HCT116 (cell line): ENCODE measurements around the gene SYCP2.

Experiments used
- EZH2 ChIP-seq: fragments of 200-600 bp; sonication (generic); IDR thresholded peaks from 2 replicates; pipeline ENCODE4 v1.6.1; 2017; ENCODE audit warnings: antibody characterized with exemption, mixed run types
- EZH2phosphoT487 ChIP-seq: fragments of 200-600 bp; IDR thresholded peaks from 2 replicates; pipeline ENCODE4 v1.6.1; 2018; ENCODE audit warnings: antibody characterized with exemption, borderline replicate concordance
- POLR2A ChIP-seq: IDR thresholded peaks from 2 replicates; pipeline ENCODE4 v1.7.0; 2011; ENCODE audit warnings: borderline replicate concordance; ENCODE audit not compliant: insufficient read depth, insufficient read length; ENCODE audit errors: extremely low read depth
- POLR2AphosphoS5 ChIP-seq: IDR thresholded peaks from 2 replicates; pipeline ENCODE4 v1.6.1; 2011; ENCODE audit warnings: mild to moderate bottlenecking, low read depth, low read length, moderate library complexity
- RAD21 ChIP-seq: IDR thresholded peaks from 2 replicates; pipeline ENCODE4 v1.6.1; 2012; ENCODE audit warnings: low read depth, mild to moderate bottlenecking
- SIN3A ChIP-seq: IDR thresholded peaks from 2 replicates; pipeline ENCODE4 v1.6.1; 2012; ENCODE audit warnings: low read depth
- SP1 ChIP-seq: IDR thresholded peaks from 2 replicates; pipeline ENCODE4 v1.6.1; 2012; ENCODE audit warnings: low read depth
- TCF7L2 ChIP-seq: IDR thresholded peaks from 2 replicates; pipeline ENCODE4 v1.7.0; 2011; ENCODE audit warnings: borderline replicate concordance, inconsistent platforms; ENCODE audit not compliant: insufficient read depth, insufficient read length; ENCODE audit errors: extremely low read depth
- TF ChIP-seq, protein P1 (sequence below), 3 experiments: fragments of 200-600 bp in 1 of 3; sonication (generic) in 1 of 3; IDR thresholded peaks in 2 of 3; conservative IDR thresholded peaks in 1 of 3; 2 replicates each; pipeline ENCODE4 v1.5.1; 2012 to 2017; ENCODE audit warnings: low read depth in 2 of 3, low read length in 2 of 3, antibody characterized with exemption in 1 of 3, borderline replicate concordance in 1 of 3, control low read depth in 1 of 3, mild to moderate bottlenecking in 1 of 3, mixed read lengths in 1 of 3, mixed run types in 1 of 3, moderate library complexity in 1 of 3; ENCODE audit not compliant: insufficient read depth in 1 of 3
- TF ChIP-seq, protein P2 (sequence below): IDR thresholded peaks from 2 replicates; pipeline ENCODE4 v1.6.1; 2012
- TF ChIP-seq, protein P3 (sequence below): IDR thresholded peaks from 2 replicates; pipeline ENCODE4 v1.6.1; 2012; ENCODE audit warnings: low read depth
- TF ChIP-seq, protein P4 (sequence below): IDR thresholded peaks from 2 replicates; pipeline ENCODE4 v1.6.1; 2011; ENCODE audit warnings: mild to moderate bottlenecking, low read length, moderate library complexity; ENCODE audit not compliant: insufficient replicate concordance; ENCODE audit errors: extremely low read depth

DNA sequence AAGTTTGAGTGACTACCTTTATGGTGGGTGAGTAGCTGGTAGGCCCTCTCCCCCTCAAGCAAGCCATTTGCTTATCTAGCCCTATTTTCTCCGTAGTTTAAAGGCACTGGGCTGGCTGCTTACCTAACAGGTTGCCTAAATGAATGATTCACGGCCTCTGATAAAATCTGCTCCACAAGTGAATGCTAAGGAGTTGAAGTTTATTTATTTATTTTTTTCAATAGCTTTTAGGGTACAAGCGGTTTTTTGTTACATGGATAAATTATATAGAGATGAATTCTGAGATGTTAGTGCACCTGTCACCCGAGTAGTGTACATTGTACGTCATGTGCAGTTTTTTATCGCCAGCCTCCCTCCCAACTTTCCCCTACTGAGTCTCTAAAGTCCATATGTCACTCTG, 16.5 kb upstream of the SYCP2 start:
- TF ChIP-seq, protein P1, sequence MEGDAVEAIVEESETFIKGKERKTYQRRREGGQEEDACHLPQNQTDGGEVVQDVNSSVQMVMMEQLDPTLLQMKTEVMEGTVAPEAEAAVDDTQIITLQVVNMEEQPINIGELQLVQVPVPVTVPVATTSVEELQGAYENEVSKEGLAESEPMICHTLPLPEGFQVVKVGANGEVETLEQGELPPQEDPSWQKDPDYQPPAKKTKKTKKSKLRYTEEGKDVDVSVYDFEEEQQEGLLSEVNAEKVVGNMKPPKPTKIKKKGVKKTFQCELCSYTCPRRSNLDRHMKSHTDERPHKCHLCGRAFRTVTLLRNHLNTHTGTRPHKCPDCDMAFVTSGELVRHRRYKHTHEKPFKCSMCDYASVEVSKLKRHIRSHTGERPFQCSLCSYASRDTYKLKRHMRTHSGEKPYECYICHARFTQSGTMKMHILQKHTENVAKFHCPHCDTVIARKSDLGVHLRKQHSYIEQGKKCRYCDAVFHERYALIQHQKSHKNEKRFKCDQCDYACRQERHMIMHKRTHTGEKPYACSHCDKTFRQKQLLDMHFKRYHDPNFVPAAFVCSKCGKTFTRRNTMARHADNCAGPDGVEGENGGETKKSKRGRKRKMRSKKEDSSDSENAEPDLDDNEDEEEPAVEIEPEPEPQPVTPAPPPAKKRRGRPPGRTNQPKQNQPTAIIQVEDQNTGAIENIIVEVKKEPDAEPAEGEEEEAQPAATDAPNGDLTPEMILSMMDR (IDR thresholded peaks at IDR 0.05 in 2 of 3, conservative IDR thresholded peaks at IDR 0.05 in 1 of 3; ENCODE audit: borderline replicate concordance in 1 of 3, insufficient read depth in 1 of 3, low read depth in 2 of 3, low read length in 2 of 3): no peak
- no peak for TF ChIP-seq EZH2
- TF ChIP-seq POLR2A: no peak
- TF ChIP-seq EZH2phosphoT487: no peak
- TF ChIP-seq SP1: no peak
- no peak for TF ChIP-seq POLR2AphosphoS5
- no peak for TF ChIP-seq RAD21
- no peak for TF ChIP-seq SIN3A
- TF ChIP-seq, protein P2, sequence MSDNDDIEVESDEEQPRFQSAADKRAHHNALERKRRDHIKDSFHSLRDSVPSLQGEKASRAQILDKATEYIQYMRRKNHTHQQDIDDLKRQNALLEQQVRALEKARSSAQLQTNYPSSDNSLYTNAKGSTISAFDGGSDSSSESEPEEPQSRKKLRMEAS: no peak
- TF ChIP-seq, protein P3, sequence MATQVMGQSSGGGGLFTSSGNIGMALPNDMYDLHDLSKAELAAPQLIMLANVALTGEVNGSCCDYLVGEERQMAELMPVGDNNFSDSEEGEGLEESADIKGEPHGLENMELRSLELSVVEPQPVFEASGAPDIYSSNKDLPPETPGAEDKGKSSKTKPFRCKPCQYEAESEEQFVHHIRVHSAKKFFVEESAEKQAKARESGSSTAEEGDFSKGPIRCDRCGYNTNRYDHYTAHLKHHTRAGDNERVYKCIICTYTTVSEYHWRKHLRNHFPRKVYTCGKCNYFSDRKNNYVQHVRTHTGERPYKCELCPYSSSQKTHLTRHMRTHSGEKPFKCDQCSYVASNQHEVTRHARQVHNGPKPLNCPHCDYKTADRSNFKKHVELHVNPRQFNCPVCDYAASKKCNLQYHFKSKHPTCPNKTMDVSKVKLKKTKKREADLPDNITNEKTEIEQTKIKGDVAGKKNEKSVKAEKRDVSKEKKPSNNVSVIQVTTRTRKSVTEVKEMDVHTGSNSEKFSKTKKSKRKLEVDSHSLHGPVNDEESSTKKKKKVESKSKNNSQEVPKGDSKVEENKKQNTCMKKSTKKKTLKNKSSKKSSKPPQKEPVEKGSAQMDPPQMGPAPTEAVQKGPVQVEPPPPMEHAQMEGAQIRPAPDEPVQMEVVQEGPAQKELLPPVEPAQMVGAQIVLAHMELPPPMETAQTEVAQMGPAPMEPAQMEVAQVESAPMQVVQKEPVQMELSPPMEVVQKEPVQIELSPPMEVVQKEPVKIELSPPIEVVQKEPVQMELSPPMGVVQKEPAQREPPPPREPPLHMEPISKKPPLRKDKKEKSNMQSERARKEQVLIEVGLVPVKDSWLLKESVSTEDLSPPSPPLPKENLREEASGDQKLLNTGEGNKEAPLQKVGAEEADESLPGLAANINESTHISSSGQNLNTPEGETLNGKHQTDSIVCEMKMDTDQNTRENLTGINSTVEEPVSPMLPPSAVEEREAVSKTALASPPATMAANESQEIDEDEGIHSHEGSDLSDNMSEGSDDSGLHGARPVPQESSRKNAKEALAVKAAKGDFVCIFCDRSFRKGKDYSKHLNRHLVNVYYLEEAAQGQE: no peak
- TF ChIP-seq, protein P4, sequence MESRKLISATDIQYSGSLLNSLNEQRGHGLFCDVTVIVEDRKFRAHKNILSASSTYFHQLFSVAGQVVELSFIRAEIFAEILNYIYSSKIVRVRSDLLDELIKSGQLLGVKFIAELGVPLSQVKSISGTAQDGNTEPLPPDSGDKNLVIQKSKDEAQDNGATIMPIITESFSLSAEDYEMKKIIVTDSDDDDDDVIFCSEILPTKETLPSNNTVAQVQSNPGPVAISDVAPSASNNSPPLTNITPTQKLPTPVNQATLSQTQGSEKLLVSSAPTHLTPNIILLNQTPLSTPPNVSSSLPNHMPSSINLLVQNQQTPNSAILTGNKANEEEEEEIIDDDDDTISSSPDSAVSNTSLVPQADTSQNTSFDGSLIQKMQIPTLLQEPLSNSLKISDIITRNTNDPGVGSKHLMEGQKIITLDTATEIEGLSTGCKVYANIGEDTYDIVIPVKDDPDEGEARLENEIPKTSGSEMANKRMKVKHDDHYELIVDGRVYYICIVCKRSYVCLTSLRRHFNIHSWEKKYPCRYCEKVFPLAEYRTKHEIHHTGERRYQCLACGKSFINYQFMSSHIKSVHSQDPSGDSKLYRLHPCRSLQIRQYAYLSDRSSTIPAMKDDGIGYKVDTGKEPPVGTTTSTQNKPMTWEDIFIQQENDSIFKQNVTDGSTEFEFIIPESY: no peak
- TF ChIP-seq TCF7L2: no peak
